Measurements from ENCODE around the gene DAAM2.

Gene DAAM2

DNA sequence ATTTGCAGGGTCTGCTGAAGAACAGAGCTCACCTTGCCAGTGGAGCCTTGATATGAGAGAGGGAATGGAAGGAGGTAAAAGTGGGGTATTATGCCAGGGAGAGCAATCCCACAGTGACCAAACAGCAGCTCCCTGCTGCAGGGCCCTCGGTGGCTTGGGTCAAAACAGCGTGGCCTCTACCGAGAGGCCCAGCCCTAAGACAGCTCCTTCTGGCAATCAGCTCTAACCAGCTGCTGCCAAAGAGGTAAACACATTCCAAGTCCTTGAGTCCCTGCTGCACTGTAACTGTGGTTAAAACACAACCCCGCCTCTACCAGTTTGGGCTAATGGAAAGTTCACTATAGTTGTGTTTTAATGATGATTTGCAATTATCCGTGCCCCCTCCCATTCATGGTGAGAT is 1.4 kb upstream of the DAAM2 start:
- DNase-seq: no peak

DNA sequence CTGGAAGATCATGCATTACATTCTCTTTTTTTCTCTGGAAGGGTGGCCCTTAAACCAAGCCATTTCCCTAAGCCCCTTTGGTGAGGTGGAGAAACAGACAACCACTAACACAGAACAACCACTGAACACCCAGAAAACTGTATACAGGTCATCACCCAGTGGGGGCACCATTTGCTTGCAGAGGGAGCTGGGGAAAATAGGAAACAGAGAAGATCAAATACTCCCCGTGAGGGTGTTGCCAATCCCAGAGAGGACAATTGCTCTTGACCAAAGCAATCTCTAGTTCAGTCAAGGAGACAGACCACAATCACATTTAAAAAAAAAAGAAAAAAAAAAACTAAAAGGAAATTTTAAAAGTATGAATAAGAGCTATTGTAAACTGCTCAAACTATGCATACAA is 865 bp upstream of the DAAM2 start:
- DNase-seq: no peak

DNA sequence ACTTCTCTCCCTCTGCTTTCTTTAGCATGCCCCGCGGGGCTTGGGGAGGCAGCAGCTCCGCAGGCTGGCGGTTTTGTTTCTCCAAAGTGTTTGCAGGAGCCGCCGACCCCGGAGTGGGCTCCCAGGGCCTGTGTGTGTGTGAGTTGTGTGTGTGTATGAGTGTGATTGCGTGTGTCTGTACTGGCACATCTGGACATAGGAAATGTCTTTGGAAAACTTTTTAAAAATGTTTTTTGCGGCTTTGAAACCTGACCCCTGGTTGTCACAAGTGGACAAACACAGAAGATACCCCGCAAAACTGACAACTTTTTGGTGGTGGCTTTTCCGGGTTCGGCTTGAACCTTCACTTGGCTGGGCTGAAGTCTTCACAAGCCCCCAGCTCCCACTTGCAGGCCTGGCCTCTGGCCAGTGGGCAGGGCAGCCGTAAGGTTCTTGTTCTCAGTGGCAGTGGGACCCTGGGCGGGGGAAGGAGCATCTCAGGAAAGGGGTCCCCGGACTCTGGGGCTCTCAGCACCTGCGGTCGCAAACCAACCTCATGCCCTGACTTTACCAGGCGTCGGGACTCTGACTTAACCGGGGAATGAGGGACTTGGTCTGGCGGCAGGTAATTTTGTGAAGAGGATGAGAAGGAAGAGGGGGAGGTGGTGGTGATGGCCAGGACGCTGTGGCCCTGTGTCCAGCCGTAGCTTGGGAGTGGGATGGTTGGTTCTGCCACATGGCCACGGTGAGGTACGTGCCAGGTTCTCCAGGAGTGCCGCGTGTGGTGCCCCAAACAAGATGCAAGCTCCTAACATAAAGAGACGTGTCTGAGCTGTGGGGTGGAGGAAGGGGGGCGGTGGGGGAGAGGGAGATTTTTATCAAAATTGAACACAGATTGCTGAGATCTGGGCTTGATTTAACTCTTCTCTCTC is 619 bp downstream of the DAAM2 start:
- no peak for DNase-seq

DNA sequence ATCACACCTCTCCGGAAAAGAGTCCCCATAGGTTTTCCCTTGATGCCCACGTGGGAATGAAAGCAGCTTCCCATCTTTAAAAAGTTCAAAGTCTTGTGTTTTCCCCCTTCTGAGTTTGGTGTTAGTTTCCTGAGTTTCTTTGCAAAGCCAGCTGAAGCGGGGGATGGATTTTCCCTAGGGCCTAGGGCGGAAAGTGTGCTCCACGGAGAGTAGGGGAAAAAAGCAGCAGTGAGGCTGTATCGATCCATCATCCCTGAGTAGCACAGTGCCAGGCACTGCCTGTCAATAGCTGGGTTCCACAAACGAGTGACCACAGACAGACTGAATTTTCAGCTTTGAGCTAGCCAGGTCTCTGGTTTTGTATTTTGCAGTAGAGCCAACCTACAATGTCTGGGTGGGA is 1.3 kb downstream of the DAAM2 start:
- no peak for DNase-seq

DNA sequence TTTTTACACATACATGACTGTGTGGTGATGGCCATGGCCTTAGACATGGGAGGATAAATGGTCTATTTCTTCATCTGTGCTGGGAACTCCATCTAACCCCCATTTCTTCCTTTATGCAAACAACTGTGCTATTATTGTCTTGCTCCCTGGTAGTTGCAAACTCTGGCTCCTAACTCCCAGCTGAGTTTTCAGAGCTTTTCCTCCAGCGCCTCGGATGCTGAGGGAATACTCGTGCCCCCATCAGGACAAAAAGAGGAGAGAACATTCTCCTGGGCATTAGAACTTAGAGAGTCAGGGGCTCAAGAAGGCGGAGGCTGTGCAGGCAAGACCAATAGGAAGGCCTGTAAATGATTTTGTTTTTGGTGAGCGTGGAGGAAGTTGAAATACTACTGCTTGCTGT is 2.1 kb downstream of the DAAM2 start:
- no peak for DNase-seq

DNA sequence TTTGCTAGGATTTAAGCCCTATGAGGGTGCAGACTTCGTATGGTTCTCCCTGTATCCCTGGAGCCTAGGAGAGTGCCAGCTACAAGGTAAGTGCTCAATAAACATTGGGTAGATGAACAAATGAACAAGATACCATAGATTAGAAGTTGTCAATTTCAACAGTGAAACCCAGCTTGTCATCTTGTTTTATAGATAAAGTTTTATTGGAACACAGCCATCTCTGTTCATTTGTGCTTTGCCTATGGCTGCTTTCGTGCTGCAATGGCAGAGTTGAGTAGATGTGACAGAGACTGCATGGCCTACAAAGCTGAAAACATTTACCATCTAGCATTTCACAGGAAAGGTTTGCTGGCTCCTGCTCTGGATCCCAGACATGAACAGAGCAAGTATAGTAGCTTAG is 5.6 kb downstream of the DAAM2 start:
- DNase-seq: no peak

DNA sequence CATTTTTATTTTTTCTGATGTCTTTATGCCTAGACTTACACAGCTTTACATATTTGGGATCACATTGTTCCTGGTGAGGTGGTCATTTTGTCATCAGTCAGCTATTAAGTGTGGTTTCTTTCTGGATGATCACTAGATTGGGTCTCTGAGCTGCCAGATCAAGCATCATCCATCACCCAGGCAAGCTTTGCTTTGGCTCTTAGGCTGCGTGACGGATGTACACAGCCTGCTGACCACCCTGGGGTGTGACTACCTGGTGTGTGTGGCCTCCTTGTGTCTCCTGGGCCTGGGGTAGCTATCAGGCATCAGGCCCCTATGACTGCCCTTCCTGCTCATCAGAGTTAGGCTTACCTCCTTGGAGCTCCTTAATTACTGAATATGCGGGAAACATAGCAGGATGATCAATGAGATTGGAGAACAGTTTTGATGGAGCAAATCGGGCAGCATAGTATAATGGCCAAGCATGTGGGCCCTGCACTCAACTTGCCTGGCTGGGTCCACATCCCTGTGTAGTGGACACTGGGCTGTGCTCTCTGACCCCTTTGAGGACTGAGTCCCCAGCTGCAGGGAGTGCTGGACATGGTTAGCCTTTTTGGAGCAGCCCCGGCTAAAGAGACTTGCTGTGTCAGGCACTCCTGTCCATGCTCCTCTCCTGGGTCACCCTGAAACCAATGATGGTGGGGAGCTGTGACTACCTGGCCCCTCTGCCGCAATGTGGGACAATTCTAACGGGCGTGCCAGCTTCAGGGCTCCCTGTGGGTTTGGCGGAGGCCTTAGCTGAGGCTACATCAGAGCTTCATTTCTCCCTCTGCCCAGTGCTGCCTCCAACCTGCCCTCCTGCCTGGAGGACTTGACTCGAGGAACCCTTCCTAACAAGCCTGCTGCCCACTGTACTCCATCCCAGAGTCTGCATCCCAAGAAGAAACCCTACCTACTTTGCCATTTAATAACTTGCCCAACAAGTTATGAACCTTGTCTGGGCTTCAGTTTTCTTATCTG is 8.2 kb downstream of the DAAM2 start:
- DNase-seq: no peak

DNA sequence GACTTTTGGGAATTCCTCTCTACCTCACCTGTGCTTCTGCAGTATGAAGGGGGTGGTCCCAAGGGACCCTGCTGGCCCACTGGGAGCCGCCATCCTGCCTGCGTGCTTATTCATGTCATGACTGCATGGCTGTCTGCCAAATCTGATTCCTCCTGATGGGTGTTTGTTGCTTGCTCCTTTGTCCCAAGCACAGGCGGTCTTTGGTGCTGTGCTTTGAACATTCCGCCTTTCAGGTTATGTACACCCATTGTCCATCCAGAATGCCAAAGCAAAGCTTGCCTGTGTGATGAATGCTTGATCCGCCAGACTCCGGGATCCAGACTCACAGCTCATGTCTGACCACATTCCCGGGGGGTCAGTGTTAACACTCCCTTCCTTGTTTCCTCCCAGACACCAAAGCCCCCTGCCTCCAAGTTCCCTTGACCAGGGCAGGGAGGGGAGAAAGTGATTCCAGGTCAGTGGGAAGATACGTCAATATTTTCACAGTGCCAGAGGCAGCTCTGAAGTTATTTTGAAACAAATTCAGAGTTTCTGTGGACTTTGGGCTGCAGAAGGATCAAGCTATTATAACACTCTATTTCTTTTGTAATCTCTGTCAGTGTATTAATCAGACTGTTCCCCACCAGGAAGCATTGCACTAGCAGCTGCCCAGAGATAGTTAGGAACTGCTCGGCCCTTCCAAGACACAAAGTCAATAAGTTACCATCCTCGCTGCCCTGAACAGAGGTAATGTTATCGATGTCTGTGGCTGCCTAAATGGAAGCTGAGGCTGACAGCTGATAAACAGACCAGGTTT is 9.5 kb downstream of the DAAM2 start:
- DNase-seq: no peak

DNA sequence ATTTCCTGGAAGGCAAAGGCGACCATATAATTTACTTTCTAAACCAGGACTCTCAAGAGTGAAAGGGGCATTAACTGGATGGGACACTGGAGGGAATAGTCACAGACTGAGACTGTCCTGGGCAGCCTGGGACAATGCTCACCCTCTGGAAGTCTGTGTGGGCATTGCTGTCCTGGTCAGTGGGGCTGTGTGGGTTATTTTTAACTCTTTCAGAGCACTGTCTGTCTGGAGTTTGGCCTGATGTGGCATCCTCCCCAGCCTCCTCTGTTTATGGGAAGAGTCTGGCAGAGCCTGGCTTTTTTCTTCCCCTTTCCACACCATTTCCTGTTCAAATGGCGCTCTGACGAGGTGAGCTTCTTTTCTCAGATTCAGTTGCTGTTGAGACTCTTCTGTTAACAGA is 11.7 kb downstream of the DAAM2 start:
- no peak for DNase-seq

DNA sequence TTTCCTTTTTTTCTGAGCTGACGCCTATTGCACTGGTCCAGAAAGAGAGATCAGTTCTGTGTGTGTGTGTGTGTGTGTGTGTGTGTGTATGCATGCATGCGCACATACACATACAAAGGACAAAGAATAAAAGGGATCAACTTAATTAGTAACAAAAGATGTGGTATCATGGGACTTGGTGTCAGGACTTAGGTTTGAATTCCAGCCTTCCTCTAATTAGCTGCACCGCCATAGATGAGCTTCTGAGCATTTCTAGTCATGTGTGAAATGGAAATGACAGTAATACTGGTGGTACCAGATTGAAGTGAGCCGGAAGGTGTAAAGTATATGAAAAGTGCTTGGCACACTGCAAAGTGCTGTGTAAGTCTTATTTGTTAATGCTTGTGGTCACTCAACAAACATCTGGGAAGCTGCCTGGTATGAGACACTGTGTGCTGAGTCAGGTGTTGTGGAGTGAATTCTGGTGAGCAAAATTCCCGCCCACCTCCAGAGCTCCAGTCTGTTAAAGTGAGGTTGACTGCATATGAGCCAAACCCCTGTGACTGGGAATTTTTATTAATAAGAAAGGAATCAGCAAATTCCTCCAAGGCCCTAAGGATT is 12.4 kb downstream of the DAAM2 start:
- DNase-seq: no peak

DNA sequence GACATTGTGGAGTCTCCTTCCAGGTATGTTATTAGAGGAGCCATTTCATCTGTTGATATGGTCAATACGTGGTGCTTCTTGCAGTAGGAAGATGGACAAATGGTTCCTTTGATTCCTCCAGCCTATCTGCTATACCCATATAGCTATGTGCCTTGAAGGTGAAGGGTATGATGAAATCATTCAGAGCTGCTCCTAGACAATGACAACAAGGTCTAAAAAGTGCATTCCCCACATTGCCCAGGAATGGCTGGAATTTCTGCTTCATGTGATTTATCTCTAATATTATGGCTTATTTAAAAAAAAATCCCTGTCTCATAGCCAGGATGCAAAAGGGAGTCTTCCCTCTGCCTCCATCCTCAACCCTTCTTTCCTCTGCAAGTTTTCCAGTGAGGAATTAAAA is 14.1 kb downstream of the DAAM2 start:
- no peak for DNase-seq

DNA sequence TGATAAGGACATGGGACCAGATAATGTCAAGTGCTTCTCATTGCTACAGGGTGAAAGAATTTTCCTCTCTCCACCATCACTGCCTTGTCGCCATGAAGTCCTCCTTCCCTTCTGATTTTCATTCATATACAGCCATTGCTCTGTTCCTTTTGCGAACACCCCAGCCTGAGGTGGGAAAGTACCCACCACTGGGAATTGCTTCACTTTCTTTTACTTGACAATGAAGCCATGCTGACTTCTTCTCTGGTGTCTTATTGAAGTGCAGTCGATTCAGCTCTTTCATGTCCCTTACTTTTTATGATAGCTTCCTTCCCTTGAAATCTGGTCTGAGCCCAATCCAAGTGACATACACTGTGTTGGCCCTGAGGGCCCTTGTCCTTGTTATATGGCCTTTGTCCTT is 16.2 kb downstream of the DAAM2 start:
- no peak for DNase-seq

DNA sequence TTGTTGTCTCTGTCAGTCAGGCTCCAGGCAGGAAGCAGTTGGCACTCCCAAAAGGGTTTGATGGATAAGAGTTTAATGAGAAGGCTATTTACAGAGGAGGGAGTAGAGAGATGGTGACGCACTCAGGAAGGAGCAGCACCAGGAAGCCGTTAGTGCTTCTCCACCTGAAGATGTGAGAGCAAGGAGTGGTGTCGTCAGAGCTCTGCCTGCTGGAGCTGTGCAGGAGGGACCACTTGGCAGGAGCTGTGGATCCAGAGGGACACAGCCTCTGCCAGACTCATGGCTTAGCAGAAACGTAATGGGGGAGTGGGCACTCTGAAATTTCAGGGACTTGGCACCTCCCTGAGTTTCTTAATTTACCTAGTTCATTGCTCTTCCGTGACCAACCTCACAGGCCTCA is 16.8 kb downstream of the DAAM2 start:
- no peak for DNase-seq

DNA sequence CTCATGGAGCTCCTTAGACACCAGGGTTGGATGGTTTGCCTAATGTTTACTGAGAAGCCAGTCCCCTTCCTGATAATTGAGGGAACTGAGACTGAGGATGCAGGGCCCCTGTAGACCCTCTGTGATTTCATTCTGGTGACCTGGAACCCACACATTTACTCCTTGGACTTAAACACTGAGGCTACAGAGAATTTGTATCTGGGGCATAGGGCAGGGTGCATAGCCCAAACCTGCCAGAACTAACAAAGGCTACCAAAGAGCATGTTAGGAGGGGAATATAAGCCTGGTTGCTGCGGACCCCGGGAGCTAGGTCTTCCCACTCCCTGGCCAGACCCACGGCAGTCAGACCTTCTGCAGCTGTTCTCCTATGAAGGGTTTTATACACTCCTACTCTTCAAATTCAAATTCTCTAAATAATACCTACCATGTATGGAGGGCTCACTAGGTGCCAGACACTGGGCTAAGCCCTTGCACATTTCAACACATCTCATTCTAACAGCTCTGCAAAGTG is 19.7 kb downstream of the DAAM2 start:
- DNase-seq: no peak

DNA sequence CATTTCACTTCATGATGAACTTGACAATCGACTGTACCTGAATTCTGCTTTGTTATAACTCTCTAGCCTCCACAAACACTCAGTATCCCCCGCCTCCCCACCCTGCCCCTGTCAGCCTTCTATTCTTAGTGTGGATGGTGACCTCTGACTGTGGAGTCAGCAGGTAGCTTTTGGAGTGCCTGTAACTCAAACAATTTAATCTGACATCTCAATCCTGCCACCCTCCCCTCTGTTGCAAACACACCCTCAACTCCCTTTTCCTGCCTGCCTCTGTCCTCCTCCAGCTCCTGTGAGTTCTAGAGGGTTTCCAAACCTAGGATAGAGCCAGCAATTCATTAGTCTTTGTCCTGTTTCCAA is 20.3 kb downstream of the DAAM2 start:
- no peak for DNase-seq

DNA sequence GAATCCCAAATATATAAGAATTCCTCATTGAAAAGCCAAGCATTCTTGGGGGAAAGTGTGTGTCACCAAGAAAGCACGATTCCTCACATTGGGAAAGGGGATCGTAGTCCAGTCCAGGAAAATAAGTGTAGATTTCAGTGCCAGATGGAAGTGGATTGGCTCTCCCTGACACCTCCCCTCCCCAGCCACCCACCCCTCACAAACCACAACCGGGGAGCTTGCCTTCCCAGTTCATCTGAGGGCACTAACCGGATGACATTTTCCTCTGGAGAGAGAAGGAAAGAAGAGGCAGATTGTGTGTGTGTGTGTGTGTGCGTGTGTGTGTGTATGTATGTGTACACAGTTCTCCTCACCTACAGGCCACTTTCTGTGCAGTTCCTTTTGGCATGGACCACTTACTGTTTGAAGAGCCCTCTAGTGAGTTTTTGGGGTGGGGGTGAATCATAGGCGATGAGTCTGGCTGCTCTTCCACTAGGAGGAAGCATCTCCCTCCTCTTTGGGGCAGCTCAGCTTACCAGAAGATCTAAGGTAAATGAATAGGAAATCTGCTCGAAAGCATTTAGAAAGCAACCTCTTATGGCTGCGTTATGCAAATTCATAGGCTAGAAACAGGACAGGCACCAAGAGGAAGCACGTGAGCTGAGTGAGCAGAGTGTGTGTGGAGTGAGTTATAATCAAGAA is 20.8 kb downstream of the DAAM2 start:
- no peak for DNase-seq

DNA sequence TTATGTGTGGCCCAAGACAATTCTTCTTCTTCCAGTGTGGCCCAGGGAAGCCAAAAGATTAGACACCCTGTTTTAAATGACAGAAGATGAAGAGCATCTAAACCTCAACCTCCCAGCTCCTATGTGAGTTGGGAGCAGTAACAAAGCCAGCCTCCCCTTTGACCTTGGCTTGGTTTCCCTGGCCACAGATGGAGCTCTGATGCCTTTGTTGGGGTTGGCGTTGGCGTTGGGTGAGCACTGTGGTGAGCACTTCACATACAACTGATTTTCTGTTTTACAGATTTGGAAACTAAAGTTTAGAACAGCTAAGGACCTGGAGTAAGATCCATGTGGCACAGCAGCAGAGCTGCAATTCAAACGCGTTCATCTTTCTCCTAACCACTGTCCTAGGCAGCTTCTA is 22.1 kb downstream of the DAAM2 start:
- DNase-seq: no peak

DNA sequence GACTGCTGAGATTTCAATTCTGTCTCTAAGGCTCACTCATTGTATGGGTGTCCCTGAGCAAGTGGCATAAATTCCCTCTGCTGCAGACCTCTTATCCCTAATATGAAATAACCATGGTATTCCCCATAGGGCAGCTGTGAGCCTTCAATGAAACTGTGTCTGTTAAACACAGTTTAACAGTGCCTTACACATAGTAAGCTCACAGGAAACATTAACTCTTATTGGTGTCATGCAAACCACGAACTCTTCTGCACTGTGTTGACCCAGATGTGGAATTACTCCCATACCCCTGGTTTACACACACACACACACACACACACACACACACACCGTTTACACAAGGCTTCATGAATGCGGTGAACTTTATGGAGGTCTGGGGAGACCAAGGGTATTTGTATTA is 23.2 kb downstream of the DAAM2 start:
- no peak for DNase-seq

DNA sequence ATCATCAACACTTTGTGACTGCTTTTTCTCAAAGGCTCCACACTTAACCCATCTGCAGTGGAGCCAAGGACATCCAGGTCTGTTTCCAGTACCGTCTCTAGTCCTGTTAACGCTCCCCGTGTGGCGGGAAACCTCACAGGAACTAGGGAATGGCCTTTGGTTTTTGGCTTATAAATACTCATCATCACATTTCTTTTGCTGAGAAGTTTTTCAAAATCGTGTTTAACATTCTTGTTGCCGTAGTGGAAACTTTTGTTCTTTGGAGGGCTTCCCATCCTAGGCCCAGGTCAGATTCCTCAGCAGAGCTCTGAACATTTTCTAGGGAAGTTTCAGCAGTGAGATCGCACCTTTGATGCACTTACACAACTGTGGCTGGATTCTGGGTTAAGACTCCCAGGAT is 24.6 kb downstream of the DAAM2 start:
- no peak for DNase-seq

DNA sequence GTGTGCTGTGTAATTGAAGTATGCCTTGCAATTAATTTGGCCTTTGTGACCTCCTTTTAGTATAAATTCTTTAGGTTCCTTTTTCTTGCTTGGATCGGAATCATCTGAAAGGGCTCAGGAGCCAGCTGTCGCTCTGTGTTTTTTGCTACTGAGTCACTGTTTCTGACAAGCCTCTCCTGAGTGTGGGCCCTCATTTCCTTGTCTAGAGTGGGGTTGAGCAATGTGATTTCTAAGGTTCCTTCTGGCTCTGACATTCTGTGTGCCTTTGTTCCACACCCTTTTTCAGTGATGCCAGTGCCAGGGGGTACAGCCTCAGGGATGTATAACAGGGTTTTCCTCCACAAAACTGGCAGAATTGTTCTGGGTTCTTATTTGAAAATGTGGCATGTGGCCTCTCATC is 26.5 kb downstream of the DAAM2 start:
- DNase-seq: no peak

DNA sequence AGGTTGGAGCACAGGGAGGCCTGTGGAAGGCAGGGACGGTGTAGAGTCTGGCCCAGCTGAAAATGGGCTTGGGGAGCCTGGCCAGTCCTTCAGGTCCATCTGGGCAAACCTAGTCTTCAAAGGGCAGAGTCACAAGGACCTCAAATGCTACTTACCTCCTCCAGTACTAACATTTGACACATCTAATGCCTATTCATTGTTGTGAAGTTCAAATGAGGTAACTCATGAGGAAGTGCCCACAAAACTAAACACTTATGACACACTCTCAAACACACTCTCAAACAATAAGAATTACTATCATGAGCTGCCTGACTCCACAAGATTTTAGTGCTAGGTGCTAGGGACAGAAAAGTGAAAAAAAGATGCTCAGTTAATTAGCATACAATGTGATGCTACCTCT is 27.1 kb downstream of the DAAM2 start:
- no peak for DNase-seq

DNA sequence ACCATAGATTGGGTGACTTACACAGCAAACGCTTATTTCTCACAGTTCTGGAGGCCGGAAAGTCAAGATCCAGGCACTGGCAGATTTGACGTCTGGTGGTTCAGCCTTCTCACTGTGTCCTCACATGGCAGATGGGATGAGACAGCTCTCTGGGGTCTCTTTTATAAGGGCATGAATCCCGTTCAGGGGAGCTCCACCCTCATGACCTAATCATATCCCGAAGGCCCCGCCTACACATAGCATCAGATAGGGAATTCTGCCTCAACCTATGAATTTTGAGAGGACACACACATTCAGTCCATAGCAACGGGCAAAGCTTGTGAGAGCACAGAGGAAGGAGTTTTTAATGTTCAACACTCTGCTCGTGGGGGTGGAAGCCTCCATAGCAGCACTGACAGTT is 27.5 kb downstream of the DAAM2 start:
- no peak for DNase-seq
